ENCODE measurements around the gene PCDHGA8.
"Not testable (repeated sequence)": the region's sequence is repeated elsewhere in the genome, so short reads cannot be mapped to it uniquely, and the experiment has no call there.

PCDHGA8 gene

GRCh38 chr5:141403387-141403786 lies 11.0 kb downstream of the PCDHGA8 start:
- no peak for DNase-seq

- not testable (repeated sequence) for DNase-seq
Observed at GRCh38 chr5:141407790-141408505, 15.5 kb downstream of the PCDHGA8 start, which contains the start of gene PCDHGB6. Gene PCDHGB6 (plus strand): TSS chr5:141408021. CDS start chr5:141408203, 182 bp downstream.

- no peak for DNase-seq
Observed at GRCh38 chr5:141409598-141410306, 17.3 kb downstream of the PCDHGA8 start.

GRCh38 chr5:141411575-141411974 lies 19.1 kb downstream of the PCDHGA8 start:
- no peak for DNase-seq

GRCh38 chr5:141412854-141413539 lies 20.6 kb downstream of the PCDHGA8 start, which contains the start of gene PCDHGA10:
Gene PCDHGA10 (plus strand): TSS chr5:141412987. CDS start chr5:141413176, 189 bp downstream.
- no peak for DNase-seq

- DNase-seq = no peak
Observed at GRCh38 chr5:141413540-141414069, 21.2 kb downstream of the PCDHGA8 start.

GRCh38 chr5:141414548-141415274 lies 22.3 kb downstream of the PCDHGA8 start:
- not testable (repeated sequence) for DNase-seq

GRCh38 chr5:141415275-141415618 lies 22.8 kb downstream of the PCDHGA8 start:
- DNase-seq = not testable (repeated sequence)

- peak; percentile 1 for DNase-seq
Observed at GRCh38 chr5:141417494-141418172, 25.2 kb downstream of the PCDHGA8 start, which contains the start of gene PCDHGB7. Gene PCDHGB7 (plus strand): TSS chr5:141417677. CDS start chr5:141417860, 183 bp downstream.

GRCh38 chr5:141419074-141419880 lies 26.8 kb downstream of the PCDHGA8 start:
- no peak for DNase-seq

GRCh38 chr5:141420855-141421488 lies 28.5 kb downstream of the PCDHGA8 start, which contains the start of gene PCDHGA11:
Gene PCDHGA11 (plus strand): TSS chr5:141421051. CDS start chr5:141421228, 177 bp downstream.
- DNase-seq = no peak

- DNase-seq = no peak
Observed at GRCh38 chr5:141421489-141421855, 29.0 kb downstream of the PCDHGA8 start.

GRCh38 chr5:141422742-141423291 lies 30.4 kb downstream of the PCDHGA8 start:
- DNase-seq = no peak

GRCh38 chr5:141427783-141428426 lies 35.5 kb downstream of the PCDHGA8 start:
- DNase-seq = no peak

- no peak for DNase-seq
Observed at GRCh38 chr5:141430332-141431113, 38.1 kb downstream of the PCDHGA8 start, which contains the start of gene PCDHGA12. Gene PCDHGA12 (plus strand): TSS chr5:141430507. CDS start chr5:141430760, 253 bp downstream.

GRCh38 chr5:141431286-141431685 lies 38.9 kb downstream of the PCDHGA8 start:
- no peak for DNase-seq

GRCh38 chr5:141432308-141432707 lies 39.9 kb downstream of the PCDHGA8 start:
- DNase-seq = not testable (repeated sequence)

GRCh38 chr5:141432726-141433125 lies 40.3 kb downstream of the PCDHGA8 start:
- not testable (repeated sequence) for DNase-seq

Measured in NCI-H146 (cell line).